Right kidney (tissue), 9 donors: ENCODE measurements around the gene SELENOW.
"Not testable (repeated sequence)": the region's sequence is repeated elsewhere in the genome, so short reads cannot be mapped to it uniquely, and the experiment has no call there.

Experiments used
- DNase-seq: peaks from one replicate; pipeline ENCODE4 v3.0.0-alpha.2; 2016
- long read RNA-seq, 8 donors: transcript quantifications; one replicate each; lab custom pipeline, GENCODE V29; 2026

SELENOW gene
- long read RNA-seq, donor 1, transcript SELENOW-210 (3 exons, 312 nt): minor isoform, 6 of 267 reads
- long read RNA-seq, donor 1, transcript SELENOW-215 (1 exons, 2,503 nt): minor isoform, 44 of 267 reads
- long read RNA-seq, donor 1, transcript SELENOW-212 (6 exons, 888 nt): major isoform, 207 of 267 reads
- long read RNA-seq, donor 1, partial matches to known transcripts: 0 of 267 reads
- long read RNA-seq, donor 1, other reads (novel, unspliced or antisense): 0 of 267 reads
- long read RNA-seq, donor 2, transcript SELENOW-215 (1 exons, 2,503 nt): minor isoform, 17 of 97 reads
- long read RNA-seq, donor 2, transcript SELENOW-212 (6 exons, 888 nt): major isoform, 77 of 97 reads
- long read RNA-seq, donor 2, partial matches to known transcripts: 0 of 97 reads
- long read RNA-seq, donor 2, other reads (novel, unspliced or antisense): 0 of 97 reads
- long read RNA-seq, donor 3, transcript SELENOW-215 (1 exons, 2,503 nt): minor isoform, 12 of 79 reads
- long read RNA-seq, donor 3, transcript SELENOW-212 (6 exons, 888 nt): major isoform, 60 of 79 reads
- long read RNA-seq, donor 3, partial matches to known transcripts: 0 of 79 reads
- long read RNA-seq, donor 3, other reads (novel, unspliced or antisense): 0 of 79 reads
- long read RNA-seq, donor 4, transcript SELENOW-215 (1 exons, 2,503 nt): minor isoform, 28 of 132 reads
- long read RNA-seq, donor 4, transcript SELENOW-212 (6 exons, 888 nt): major isoform, 98 of 132 reads
- long read RNA-seq, donor 4, partial matches to known transcripts: 0 of 132 reads
- long read RNA-seq, donor 4, other reads (novel, unspliced or antisense): 0 of 132 reads
- long read RNA-seq, donor 5, transcript SELENOW-212 (6 exons, 888 nt): major isoform, 98 of 117 reads
- long read RNA-seq, donor 5, transcript SELENOW-215 (1 exons, 2,503 nt): minor isoform, 15 of 117 reads
- long read RNA-seq, donor 5, partial matches to known transcripts: 0 of 117 reads
- long read RNA-seq, donor 5, other reads (novel, unspliced or antisense): 0 of 117 reads
- long read RNA-seq, donor 6, transcript SELENOW-212 (6 exons, 888 nt): major isoform, 95 of 137 reads
- long read RNA-seq, donor 6, transcript SELENOW-215 (1 exons, 2,503 nt): minor isoform, 29 of 137 reads
- long read RNA-seq, donor 6, partial matches to known transcripts: 5 of 137 reads
- long read RNA-seq, donor 6, other reads (novel, unspliced or antisense): 0 of 137 reads
- long read RNA-seq, donor 7, transcript SELENOW-212 (6 exons, 888 nt): major isoform, 133 of 190 reads
- long read RNA-seq, donor 7, transcript SELENOW-215 (1 exons, 2,503 nt): minor isoform, 40 of 190 reads
- long read RNA-seq, donor 7, partial matches to known transcripts: 0 of 190 reads
- long read RNA-seq, donor 7, other reads (novel, unspliced or antisense): 12 of 190 reads
- long read RNA-seq, donor 8, transcript SELENOW-212 (6 exons, 888 nt): major isoform, 112 of 139 reads
- long read RNA-seq, donor 8, transcript SELENOW-215 (1 exons, 2,503 nt): minor isoform, 15 of 139 reads
- long read RNA-seq, donor 8, partial matches to known transcripts: 0 of 139 reads
- long read RNA-seq, donor 8, other reads (novel, unspliced or antisense): 5 of 139 reads

DNA sequence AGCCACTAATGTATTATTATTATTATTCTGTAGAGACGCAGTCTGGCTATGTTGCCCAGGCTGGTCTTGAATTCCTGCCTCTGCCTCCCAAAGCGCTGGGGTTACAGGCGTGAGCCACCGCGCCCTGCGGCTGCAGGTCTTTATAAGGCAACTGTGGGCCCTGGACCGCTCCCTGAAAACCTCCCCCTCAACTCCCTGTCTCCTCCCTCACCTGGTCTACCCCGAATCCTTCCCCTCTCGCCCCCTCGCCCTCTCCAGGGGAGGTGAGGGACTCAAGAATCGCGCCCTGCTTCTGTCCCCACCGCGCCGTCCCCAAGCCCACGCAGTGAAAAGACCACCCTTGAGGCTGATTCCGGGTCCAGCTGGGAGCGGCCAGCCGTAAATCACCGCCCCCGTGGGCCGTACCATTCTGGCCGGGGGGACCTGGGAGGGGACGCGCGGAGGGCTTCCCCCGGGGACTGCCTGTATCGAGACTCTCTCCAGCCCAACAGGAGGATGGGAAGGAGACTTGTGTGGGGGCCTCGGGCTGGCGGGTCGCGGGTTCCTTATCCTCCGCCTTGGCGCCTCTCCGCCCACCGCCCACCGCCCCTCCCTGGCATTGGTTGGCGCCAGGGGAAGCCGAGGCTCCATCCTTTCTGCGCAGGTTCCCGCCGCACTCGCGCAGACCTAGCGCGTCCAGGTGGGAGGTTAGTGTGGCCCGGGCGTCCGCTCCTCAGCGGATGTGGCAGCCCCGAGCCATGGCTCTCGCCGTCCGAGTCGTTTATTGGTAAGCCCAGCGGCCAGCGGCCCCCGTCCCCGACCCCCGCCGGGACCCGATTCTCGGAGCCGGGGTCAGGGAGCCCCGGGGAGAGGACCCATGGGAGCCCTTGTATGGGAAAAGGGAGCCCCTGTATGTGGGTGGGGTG lies at the start of gene SELENOW:
Gene SELENOW, plus strand, starts transcription at position 655 of the 905 bp plus-strand sequence. Its CDS starts 83 bp downstream, at position 738.
- peak; percentile 95 for DNase-seq

- DNase-seq: peak; percentile 31
Observed at GRCh38 chr19:47729468-47729798, 49.1 kb upstream of the SELENOW start.

DNA sequence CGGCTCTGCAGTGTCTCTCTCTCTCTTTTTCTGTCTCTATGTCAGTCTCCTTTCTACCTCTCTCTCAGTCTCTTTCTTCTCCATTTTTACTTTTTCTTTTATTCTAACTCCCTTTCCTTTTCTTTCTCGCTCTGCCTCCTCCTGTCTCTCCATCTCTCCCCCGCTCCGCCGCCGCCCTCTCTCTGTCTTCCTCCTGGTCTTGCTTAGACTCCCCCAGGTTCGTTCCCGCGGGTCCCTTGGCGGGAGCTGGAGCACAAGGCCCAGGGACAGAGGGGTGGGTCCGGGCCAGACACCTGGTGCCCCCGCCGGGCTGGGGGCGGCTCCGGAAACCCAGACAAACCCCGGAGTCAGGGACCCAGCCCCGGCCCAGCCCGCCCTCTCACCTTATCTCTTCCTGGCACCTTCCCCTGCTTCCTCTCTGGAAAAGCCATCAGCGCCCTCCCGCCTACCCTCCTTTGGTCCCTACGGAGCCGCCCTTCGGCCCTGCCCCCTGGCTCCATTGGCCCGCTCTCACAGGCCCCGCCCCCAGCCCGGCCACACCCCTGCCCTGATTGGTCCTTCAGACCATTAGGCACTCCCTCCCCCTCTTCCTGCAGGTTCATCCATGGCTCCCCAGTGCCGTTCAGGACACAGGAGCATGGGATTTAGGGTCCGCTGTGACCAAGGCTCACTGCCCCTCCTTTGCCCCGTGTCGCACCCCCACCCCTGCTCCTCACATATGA lies 48.5 kb upstream of the SELENOW start:
- peak; percentile 34 for DNase-seq

DNA sequence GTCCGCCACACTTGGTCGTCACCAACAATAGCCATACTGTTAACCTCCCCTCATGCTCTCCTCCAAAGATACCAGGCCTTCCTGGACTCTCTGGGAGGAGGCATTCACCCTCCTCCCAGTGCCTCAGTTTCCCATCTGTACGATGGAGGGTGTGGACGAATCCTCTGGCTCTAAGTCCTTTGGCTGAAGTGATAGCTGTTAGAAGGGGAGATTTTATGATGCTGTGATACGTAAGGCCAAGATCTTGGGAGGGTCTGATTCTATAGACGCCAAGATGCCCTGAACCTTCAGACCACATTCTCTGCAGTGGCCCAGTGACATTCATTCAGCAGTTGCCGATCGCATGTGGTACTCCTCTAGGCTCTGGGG lies 48.0 kb upstream of the SELENOW start:
- DNase-seq: no peak

- no peak for DNase-seq
Observed at GRCh38 chr19:47730910-47731309, 47.6 kb upstream of the SELENOW start.

- no peak for DNase-seq
Observed at GRCh38 chr19:47735131-47735530, 43.4 kb upstream of the SELENOW start.

DNA sequence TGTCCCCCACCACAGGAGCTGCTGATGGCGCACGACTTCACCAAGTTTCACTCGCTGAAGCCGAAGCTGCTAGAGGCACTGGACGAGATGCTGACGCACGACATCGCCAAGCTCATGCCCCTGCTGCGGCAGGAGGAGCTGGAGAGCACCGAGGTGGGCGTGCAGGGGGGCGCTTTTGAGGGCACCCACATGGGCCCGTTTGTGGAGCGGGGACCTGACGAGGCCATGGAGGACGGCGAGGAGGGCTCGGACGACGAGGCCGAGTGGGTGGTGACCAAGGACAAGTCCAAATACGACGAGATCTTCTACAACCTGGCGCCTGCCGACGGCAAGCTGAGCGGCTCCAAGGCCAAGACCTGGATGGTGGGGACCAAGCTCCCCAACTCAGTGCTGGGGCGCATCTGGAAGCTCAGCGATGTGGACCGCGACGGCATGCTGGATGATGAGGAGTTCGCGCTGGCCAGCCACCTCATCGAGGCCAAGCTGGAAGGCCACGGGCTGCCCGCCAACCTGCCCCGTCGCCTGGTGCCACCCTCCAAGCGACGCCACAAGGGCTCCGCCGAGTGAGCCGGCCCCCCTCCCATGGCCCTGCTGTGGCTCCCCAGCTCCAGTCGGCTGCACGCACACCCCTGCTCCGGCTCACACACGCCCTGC lies 37.5 kb upstream of the SELENOW start:
- DNase-seq: no peak

DNA sequence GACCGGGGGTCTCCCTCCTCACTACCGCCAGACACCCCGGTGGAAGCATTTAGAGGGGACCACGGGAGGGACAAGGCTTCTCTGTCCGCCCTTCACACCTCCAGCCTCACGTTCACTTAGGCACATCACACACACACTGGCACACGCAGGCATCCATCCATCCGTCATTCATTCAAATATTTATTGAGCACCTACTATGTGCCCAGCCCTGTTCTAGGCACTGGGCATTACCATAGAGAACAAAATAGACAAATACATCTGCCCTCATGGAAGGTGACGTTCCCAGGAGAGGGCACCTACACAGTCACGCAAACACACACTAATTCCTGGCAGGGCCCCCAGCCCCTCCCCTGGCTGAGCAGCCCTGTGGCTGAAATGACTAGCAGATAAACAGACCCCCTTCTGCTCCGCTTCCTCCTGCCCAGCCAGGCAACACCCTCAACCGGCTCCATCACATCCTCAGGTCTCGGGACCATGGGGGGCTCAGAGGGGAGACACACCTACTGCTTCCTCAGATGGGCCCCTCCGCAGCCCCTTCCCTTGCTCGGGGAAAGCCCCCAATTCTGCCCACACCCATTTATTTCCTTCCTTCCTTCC lies 36.9 kb upstream of the SELENOW start:
- DNase-seq: no peak

DNA sequence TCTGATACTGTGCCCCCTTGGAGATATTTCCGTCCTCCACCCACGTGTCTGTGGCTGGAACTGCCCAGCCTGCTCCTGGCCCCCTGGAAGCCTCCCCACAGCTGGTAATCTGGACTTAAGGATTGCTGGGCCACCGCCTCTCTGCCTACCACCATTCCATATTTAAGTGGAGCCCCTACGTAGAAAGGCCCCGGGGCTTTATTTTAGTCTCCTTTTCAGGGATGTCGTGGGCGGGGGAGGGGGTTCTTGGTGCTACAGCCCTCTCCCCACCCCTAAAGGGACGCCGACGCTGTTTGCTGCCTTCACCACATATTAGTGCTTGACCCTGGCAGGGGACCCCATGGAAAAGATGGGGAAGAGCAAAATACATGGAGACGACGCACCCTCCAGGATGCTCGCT lies 35.9 kb upstream of the SELENOW start:
- DNase-seq: no peak

DNA sequence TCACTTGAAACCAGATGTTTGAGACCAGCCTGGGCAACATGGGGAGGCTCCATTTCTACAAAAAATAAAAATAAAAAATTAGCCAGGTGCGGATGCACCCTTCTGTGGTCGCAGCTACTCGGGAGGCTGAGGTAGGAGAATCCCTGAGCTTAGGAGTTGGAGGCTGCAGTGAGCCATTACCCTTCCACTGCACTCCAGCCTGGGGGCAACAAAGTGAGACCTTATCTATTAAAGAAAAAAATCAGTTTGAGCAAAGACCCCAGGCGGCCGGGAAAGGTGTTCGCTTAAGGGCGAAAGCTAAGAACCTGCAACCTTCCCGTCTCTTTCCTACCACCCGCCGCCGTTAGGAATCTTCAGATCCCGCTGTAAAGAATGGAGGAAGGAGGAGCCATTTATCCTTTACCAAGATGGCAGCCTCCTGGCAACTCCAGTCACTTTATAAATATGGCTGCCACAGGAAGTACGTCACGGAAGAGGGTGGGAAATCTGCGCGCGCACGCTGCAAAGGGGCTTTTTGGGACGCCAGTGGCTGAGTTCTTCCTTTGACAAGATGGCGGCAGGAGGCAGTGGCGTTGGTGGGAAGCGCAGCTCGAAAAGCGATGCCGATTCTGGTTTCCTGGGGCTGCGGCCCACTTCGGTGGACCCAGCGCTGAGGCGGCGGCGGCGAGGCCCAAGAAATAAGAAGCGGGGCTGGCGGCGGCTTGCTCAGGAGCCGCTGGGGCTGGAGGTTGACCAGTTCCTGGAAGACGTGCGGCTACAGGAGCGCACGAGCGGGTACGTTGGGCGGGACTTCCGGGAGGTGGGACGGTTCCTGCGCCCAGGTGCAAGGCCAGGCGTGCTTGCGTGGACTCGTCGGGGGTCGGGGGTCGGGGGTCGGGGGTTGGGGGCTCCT lies 33.2 kb upstream of the SELENOW start, which contains the start of gene NOP53:
Gene NOP53, plus strand, starts transcription at position 537 of the 892 bp plus-strand sequence. Its CDS starts 14 bp downstream, at position 551.
- peak; percentile 99 for DNase-seq

GRCh38 chr19:47746129-47746528 lies 32.4 kb upstream of the SELENOW start:
- DNase-seq: not testable (repeated sequence)

- no peak for DNase-seq
Observed at GRCh38 chr19:47749326-47749725, 29.2 kb upstream of the SELENOW start.

DNA sequence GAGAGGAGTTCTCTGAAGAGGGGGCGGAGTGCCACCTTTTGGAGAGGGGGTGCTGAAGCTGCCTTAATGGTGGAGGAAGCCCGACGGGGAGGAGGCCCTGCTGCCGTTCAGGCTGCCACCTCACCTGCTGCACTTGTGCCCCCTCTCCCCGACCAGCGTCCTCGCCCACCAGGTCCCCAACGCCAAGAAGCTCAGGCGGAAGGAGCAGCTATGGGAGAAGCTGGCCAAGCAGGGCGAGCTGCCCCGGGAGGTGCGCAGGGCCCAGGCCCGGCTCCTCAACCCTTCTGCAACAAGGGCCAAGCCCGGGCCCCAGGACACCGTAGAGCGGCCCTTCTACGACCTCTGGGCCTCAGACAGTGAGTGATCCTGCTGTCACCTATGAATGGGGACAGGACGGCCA lies 27.8 kb upstream of the SELENOW start:
- no peak for DNase-seq

DNA sequence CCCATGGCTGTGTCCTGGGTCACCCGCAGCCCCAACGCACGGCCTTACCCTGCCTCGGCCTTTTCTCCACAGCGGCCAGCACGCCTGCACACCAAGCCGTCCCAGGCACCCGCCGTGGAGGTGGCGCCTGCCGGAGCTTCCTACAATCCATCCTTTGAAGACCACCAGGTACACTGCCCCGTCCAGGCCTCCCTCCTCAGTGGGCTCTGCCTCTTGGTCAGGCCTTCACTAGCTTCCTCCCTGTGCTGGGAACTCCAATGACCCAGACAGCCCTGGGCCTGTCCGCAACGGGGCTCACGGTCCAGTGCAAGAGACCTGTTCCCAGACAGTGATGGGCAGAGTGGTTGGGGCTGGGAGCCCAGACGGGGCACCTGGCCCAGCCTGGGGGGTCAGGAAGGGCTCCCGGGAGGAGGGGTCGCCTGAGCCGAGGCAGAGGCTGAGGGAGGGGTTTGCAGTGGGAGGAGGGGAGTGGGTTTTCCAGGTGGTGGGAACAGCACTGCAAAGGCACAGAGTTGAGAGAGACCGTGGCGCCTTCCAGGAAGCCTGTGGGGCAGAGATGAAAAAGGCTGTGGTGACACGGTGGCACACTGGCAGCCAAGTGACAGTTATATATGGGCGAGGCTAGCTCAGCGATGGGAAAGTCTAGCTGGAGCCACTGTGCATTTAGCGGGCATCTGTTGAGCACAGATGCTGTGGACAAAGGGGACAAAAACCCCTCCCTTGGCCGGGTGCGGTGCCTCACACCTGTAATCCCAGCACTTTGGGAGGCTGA lies 25.9 kb upstream of the SELENOW start:
- no peak for DNase-seq

DNA sequence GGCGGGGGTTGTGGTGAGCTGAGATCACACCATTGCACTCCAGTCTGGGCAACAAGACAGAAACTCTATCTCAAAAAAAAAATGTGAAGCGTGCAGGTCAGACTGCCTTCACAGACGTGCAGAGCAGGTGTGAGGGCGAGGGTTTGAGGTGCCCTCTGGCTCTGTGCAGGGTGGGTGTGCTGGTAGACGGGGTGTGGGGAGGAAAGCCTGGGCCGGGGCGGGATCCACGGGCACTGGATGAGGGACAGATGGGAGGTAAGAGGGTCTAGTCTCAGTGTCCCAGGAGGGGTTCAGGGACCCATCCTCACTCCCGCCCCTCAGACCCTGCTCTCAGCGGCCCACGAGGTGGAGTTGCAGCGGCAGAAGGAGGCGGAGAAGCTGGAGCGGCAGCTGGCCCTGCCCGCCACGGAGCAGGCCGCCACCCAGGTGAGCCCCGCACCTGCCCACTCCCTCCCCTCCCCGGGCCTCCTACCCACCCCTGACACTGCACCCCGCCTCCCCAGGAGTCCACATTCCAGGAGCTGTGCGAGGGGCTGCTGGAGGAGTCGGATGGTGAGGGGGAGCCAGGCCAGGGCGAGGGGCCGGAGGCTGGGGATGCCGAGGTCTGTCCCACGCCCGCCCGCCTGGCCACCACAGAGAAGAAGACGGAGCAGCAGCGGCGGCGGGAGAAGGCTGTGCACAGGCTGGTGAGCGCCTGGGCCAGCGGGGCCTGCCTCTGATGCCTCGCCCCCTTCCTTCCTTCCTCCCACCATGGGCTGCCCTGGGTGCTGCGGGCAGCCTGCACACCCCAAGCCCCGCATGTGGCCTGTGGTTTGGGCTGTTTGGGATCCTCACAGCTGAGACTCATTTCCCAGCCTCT lies 24.1 kb upstream of the SELENOW start:
- DNase-seq: no peak
